Measurements from ENCODE around the gene COL2A1.

The COL2A1 gene

GRCh38 chr12:48004053-48004941 is at the start of gene COL2A1:
Gene COL2A1 (minus strand): TSS chr12:48004476. CDS start chr12:48004321, 155 bp downstream.
- peak in 1 of 2 donors; percentile 50 for DNase-seq

- DNase-seq, result no peak
Observed at GRCh38 chr12:48053883-48054282, 49.6 kb upstream of the COL2A1 start.

- no peak for DNase-seq
Observed at GRCh38 chr12:48053122-48053521, 48.8 kb upstream of the COL2A1 start.

- no peak for DNase-seq
Observed at GRCh38 chr12:48051681-48052080, 47.4 kb upstream of the COL2A1 start.

- DNase-seq, result no peak
Observed at GRCh38 chr12:48050174-48050573, 45.9 kb upstream of the COL2A1 start.

- no peak for DNase-seq
Observed at GRCh38 chr12:48045965-48046518, 41.8 kb upstream of the COL2A1 start.

- no peak for DNase-seq
Observed at GRCh38 chr12:48045061-48045846, 41.0 kb upstream of the COL2A1 start.

- DNase-seq, result no peak
Observed at GRCh38 chr12:48044396-48044795, 40.1 kb upstream of the COL2A1 start.

GRCh38 chr12:48043771-48044170 is 39.5 kb upstream of the COL2A1 start:
- DNase-seq, result no peak

GRCh38 chr12:48041591-48042423 is 37.5 kb upstream of the COL2A1 start:
- no peak for DNase-seq

GRCh38 chr12:48040354-48040753 is 36.1 kb upstream of the COL2A1 start:
- DNase-seq, result no peak

GRCh38 chr12:48039151-48039550 is 34.9 kb upstream of the COL2A1 start:
- DNase-seq, result no peak

GRCh38 chr12:48038085-48038484 is 33.8 kb upstream of the COL2A1 start:
- no peak for DNase-seq

GRCh38 chr12:48037267-48037915 is 33.1 kb upstream of the COL2A1 start:
- no peak for DNase-seq

GRCh38 chr12:48036818-48037217 is 32.5 kb upstream of the COL2A1 start:
- DNase-seq, result no peak

- no peak for DNase-seq
Observed at GRCh38 chr12:48034835-48035805, 30.8 kb upstream of the COL2A1 start.

GRCh38 chr12:48033451-48033850 is 29.2 kb upstream of the COL2A1 start:
- DNase-seq, result no peak

GRCh38 chr12:48032597-48032996 is 28.3 kb upstream of the COL2A1 start:
- DNase-seq, result no peak

- no peak for DNase-seq
Observed at GRCh38 chr12:48031135-48031960, 27.1 kb upstream of the COL2A1 start.

GRCh38 chr12:48030173-48030650 is 25.9 kb upstream of the COL2A1 start:
- DNase-seq, result no peak
